Measurements from ENCODE around the gene MEGF11. TPM values are rescaled to one million over a fixed set of nuclear protein-coding genes. Genes with fewer than 3 reads are reported as not detected.

The MEGF11 gene
- total RNA-seq, 4 donors from 2014 or later, result 0.23 to 0.33 TPM; not detected in 2

GRCh38 chr15:65991721-65992483 lies 261.6 kb downstream of the MEGF11 start:
- intact Hi-C loops (cut with DNase I), result no loop called here

GRCh38 chr15:65990298-65990981 lies 263.1 kb downstream of the MEGF11 start:
- intact Hi-C loops (cut with DNase I), result no loop called here
- no peak for TF ChIP-seq POLR2A (IDR thresholded peaks at IDR 0.05; ENCODE audit: low read depth)
- TF ChIP-seq POLR2AphosphoS5 (IDR thresholded peaks at IDR 0.05), result no peak
- TF ChIP-seq, protein P1, sequence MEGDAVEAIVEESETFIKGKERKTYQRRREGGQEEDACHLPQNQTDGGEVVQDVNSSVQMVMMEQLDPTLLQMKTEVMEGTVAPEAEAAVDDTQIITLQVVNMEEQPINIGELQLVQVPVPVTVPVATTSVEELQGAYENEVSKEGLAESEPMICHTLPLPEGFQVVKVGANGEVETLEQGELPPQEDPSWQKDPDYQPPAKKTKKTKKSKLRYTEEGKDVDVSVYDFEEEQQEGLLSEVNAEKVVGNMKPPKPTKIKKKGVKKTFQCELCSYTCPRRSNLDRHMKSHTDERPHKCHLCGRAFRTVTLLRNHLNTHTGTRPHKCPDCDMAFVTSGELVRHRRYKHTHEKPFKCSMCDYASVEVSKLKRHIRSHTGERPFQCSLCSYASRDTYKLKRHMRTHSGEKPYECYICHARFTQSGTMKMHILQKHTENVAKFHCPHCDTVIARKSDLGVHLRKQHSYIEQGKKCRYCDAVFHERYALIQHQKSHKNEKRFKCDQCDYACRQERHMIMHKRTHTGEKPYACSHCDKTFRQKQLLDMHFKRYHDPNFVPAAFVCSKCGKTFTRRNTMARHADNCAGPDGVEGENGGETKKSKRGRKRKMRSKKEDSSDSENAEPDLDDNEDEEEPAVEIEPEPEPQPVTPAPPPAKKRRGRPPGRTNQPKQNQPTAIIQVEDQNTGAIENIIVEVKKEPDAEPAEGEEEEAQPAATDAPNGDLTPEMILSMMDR (IDR thresholded peaks at IDR 0.05), result no peak
- no peak for TF ChIP-seq EP300 (IDR thresholded peaks at IDR 0.05)
- Histone ChIP-seq H3K4me1 (no peaks in the 10 kb centered on the region), H3K27me3 (peaks cover 0 to 69% (median 1%) of the 10 kb centered on the region in 4 donors), H3K9me3 (no peaks in the 10 kb centered on the region), H3K4me3 (no peak overlapping the region), H3K27ac (replicated peaks in 1 of 4) (no peak overlapping the region), H3K36me3 (no peaks in the 10 kb centered on the region)
- no peak for DNase-seq (ENCODE audit: extremely low spot score)
- WGBS, result 71% methylated on average over 5 of the region's 5 CpGs

More at GRCh38 chr15:65991721-65992483, 261.6 kb downstream of the MEGF11 start:
- Histone ChIP-seq H3K4me1 (no peaks in the 10 kb centered on the region), H3K36me3 (no peaks in the 10 kb centered on the region), H3K27me3 (peaks cover 0 to 79% (median 1%) of the 10 kb centered on the region in 4 donors), H3K27ac (replicated peaks in 1 of 4) (no peak overlapping the region), H3K9me3 (no peaks in the 10 kb centered on the region), H3K4me3 (no peak overlapping the region)
- WGBS, result 59% methylated on average over 10 of the region's 10 CpGs
- TF ChIP-seq EP300 (IDR thresholded peaks at IDR 0.05) (no peak), POLR2A (IDR thresholded peaks at IDR 0.05; ENCODE audit: low read depth) (no peak), POLR2AphosphoS5 (IDR thresholded peaks at IDR 0.05) (no peak)
- TF ChIP-seq, protein P1 (IDR thresholded peaks at IDR 0.05), result no peak
- DNase-seq (ENCODE audit: extremely low spot score), result no peak

DNA sequence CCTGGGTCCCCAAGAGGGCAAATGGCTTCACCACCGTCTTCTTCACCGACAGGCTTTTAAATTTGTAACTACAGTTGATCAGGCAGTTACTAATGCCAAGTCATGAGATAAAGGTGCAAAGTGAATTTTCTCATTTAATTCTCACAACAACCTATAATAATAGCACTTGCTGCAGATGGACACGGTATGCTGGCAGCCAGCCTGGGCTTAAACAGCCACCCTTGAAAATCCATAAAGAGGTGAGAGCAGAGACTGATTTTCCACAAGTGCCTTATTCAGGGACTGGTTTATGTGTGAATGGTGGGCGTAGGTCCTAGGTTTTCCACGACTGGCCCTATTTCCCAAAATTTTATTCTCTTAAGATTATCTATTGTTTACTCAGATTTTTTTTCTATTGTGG lies 266.4 kb downstream of the MEGF11 start:
- Histone ChIP-seq H3K36me3 (no peaks in the 10 kb centered on the region), H3K27ac (replicated peaks in 1 of 4) (no peak overlapping the region), H3K27me3 (peaks cover 0 to 69% (median 8%) of the 10 kb centered on the region in 4 donors), H3K4me3 (no peak overlapping the region), H3K9me3 (no peaks in the 10 kb centered on the region), H3K4me1 (peaks cover 0 to 9% (median 6%) of the 10 kb centered on the region in 4 donors)
- DNase-seq (ENCODE audit: extremely low spot score), result no peak
- intact Hi-C loops (cut with DNase I), result no loop called here
- TF ChIP-seq POLR2A (IDR thresholded peaks at IDR 0.05; ENCODE audit: low read depth) (no peak), EP300 (IDR thresholded peaks at IDR 0.05) (no peak), POLR2AphosphoS5 (IDR thresholded peaks at IDR 0.05) (no peak)
- TF ChIP-seq, protein P1 (IDR thresholded peaks at IDR 0.05), result no peak
- 66% methylated on average over 5 of the region's 5 CpGs for WGBS

DNA sequence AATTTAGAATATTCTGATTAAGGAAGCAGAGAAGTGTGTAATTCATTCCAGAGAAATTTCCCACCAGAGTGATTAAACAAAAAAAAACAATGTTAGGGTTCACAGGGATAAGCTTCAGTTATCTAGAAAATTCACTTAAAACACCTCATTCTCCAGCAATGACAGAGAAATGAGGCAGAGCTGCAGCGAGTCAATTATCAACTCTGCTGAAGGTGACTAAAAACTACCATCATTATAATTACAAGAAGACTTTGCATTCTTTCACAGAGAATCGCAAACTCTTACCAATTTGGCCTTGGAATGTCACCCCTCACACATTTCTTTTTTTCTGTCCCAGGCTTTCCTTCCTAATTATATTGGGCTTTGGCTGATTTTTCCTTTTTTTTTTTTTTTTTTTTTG lies 267.1 kb downstream of the MEGF11 start:
- H3K27ac ChIP-seq (replicated peaks in 1 of 4), result no peak overlapping the region
- no peaks in the 10 kb centered on the region for H3K9me3 ChIP-seq
- no peaks in the 10 kb centered on the region for H3K36me3 ChIP-seq
- TF ChIP-seq, protein P1 (IDR thresholded peaks at IDR 0.05), result no peak
- TF ChIP-seq EP300 (IDR thresholded peaks at IDR 0.05) (no peak), POLR2AphosphoS5 (IDR thresholded peaks at IDR 0.05) (no peak), POLR2A (IDR thresholded peaks at IDR 0.05; ENCODE audit: low read depth) (no peak)
- WGBS, result 49% methylated on average over 2 of the region's 2 CpGs
- no peak overlapping the region for H3K4me3 ChIP-seq
- DNase-seq (ENCODE audit: extremely low spot score), result no peak
- intact Hi-C loops (cut with DNase I), result no loop called here
- peaks cover 0 to 69% (median 15%) of the 10 kb centered on the region in 4 donors for H3K27me3 ChIP-seq
- peaks cover 0 to 16% (median 9%) of the 10 kb centered on the region in 4 donors for H3K4me1 ChIP-seq
